ENCODE results near the gene GRIPAP1.

GRCh38 chrX:48992341-48992740, 9.7 kb downstream of the GRIPAP1 start:
- TF ChIP-seq, protein P1, sequence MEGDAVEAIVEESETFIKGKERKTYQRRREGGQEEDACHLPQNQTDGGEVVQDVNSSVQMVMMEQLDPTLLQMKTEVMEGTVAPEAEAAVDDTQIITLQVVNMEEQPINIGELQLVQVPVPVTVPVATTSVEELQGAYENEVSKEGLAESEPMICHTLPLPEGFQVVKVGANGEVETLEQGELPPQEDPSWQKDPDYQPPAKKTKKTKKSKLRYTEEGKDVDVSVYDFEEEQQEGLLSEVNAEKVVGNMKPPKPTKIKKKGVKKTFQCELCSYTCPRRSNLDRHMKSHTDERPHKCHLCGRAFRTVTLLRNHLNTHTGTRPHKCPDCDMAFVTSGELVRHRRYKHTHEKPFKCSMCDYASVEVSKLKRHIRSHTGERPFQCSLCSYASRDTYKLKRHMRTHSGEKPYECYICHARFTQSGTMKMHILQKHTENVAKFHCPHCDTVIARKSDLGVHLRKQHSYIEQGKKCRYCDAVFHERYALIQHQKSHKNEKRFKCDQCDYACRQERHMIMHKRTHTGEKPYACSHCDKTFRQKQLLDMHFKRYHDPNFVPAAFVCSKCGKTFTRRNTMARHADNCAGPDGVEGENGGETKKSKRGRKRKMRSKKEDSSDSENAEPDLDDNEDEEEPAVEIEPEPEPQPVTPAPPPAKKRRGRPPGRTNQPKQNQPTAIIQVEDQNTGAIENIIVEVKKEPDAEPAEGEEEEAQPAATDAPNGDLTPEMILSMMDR (IDR thresholded peaks at IDR 0.05) = no peak
- TF ChIP-seq POLR2A (IDR thresholded peaks at IDR 0.05) = no peak

Data from body of pancreas (tissue), 4 donors.